ENCODE data around the gene MFF. TPM values are rescaled to one million over a fixed set of nuclear protein-coding genes. Genes with fewer than 3 reads are reported as not detected.

The MFF gene
- total RNA-seq, 5 donors from 2014 or later (not counting 1 experiment from before 2014, with no cell fraction given): 50.7 to 57.6 (median 54.0) TPM

- POLR2A ChIA-PET: interaction anchor here in 1 of 2 donors (0.7 kb wide), 1 partner anchor 9 kb away, joined by 3 read pairs; no protein-coding TSS in a partner anchor
Measured at GRCh38 chr2:227340106-227340505, 15.1 kb downstream of the MFF start.

GRCh38 chr2:227341553-227341952 lies 16.5 kb downstream of the MFF start:
- Mint-ChIP-seq H3K27ac (no peak overlapping the region), H3K4me3 (no peak overlapping the region), H3K9me3 (no peaks in the 10 kb centered on the region), H3K4me1 (peaks cover 0 to 2% (median 0%) of the 10 kb centered on the region in 3 donors), H3K27me3 (no peaks in the 10 kb centered on the region), H3K36me3 (peaks cover 32% of the 10 kb centered on the region)
- POLR2A ChIA-PET: interaction anchor here in 1 of 2 donors (0.5 kb wide), 1 partner anchor 523 kb away, joined by 6 read pairs; no protein-coding TSS in a partner anchor
- Histone ChIP-seq H3K4me1 (ENCODE audit: control insufficient read depth in 1 of 2, extremely low read depth in 1 of 2, insufficient read depth in 2 of 2, low read length in 2 of 2) (no peaks in the 10 kb centered on the region), H3K27ac (ENCODE audit: low read length) (no peak overlapping the region), H3K4me3 (ENCODE audit: control insufficient read depth in 1 of 2, extremely low read depth in 1 of 2, low read length in 1 of 2) (no peak overlapping the region), H3K36me3 (ENCODE audit: control insufficient read depth in 2 of 2, extremely low read depth in 1 of 2, insufficient read depth in 1 of 2, low read length in 1 of 2) (peaks cover 0 to 23% of the 10 kb centered on the region in 2 donors), H3K27me3 (replicated peaks in 1 of 2; ENCODE audit: control insufficient read depth in 2 of 2, extremely low read depth in 1 of 2, insufficient read depth in 2 of 2, low read length in 1 of 2) (no peaks in the 10 kb centered on the region), H3K9me3 (no peaks in the 10 kb centered on the region)
- CTCF ChIA-PET: interaction anchor here in 1 of 2 donors (0.6 to 1.3 kb wide), 2 partner anchors 14 to 123 kb away, joined by 3 read pairs; no protein-coding TSS in a partner anchor
- no peak for ATAC-seq (replicated peaks in 1 of 4)
- no peak for DNase-seq
- no CpG with 5 or more reads among the region's 2 CpGs for WGBS (ENCODE audit: insufficient coverage)

More at GRCh38 chr2:227340106-227340505, 15.1 kb downstream of the MFF start:
- no peaks in the 10 kb centered on the region for H3K9me3 ChIP-seq
- Mint-ChIP-seq H3K4me1 (peaks cover 0 to 2% (median 0%) of the 10 kb centered on the region in 3 donors), H3K4me3 (no peak overlapping the region), H3K9me3 (no peaks in the 10 kb centered on the region), H3K36me3 (peaks cover 39% of the 10 kb centered on the region), H3K27me3 (no peaks in the 10 kb centered on the region), H3K27ac (no peak overlapping the region)
- ATAC-seq (replicated peaks in 1 of 4): no peak
- peaks cover 0 to 34% of the 10 kb centered on the region in 2 donors for H3K36me3 ChIP-seq (ENCODE audit: control insufficient read depth in 2 of 2, extremely low read depth in 1 of 2, insufficient read depth in 1 of 2, low read length in 1 of 2)
- no peak overlapping the region for H3K4me3 ChIP-seq (ENCODE audit: control insufficient read depth in 1 of 2, extremely low read depth in 1 of 2, low read length in 1 of 2)
- no peak overlapping the region for H3K27ac ChIP-seq (ENCODE audit: low read length)
- no peaks in the 10 kb centered on the region for H3K4me1 ChIP-seq (ENCODE audit: control insufficient read depth in 1 of 2, extremely low read depth in 1 of 2, insufficient read depth in 2 of 2, low read length in 2 of 2)
- no CpG with 5 or more reads among the region's 6 CpGs for WGBS (ENCODE audit: insufficient coverage)
- H3K27me3 ChIP-seq (replicated peaks in 1 of 2; ENCODE audit: control insufficient read depth in 2 of 2, extremely low read depth in 1 of 2, insufficient read depth in 2 of 2, low read length in 1 of 2): no peaks in the 10 kb centered on the region
- DNase-seq: no peak
- CTCF ChIA-PET: interaction anchor here (0.6 kb wide), 2 partner anchors 8 to 149 kb away, joined by 3 to 4 read pairs; no protein-coding TSS in a partner anchor

GRCh38 chr2:227344231-227344630 lies 19.2 kb downstream of the MFF start:
- ChIA-PET POLR2A (no interaction called here), CTCF (interaction anchor here in 1 of 2 donors (0.7 kb wide), 1 partner anchor 72 kb away, joined by 3 read pairs; no protein-coding TSS in a partner anchor)
- no peaks in the 10 kb centered on the region for H3K9me3 Mint-ChIP-seq
- WGBS (ENCODE audit: insufficient coverage): no CpG with 5 or more reads among the region's 2 CpGs
- no peak overlapping the region for H3K27ac ChIP-seq (ENCODE audit: low read length)
- H3K4me1 ChIP-seq (ENCODE audit: control insufficient read depth in 1 of 2, extremely low read depth in 1 of 2, insufficient read depth in 2 of 2, low read length in 2 of 2): no peaks in the 10 kb centered on the region
- no peak overlapping the region for H3K27ac Mint-ChIP-seq
- H3K27me3 ChIP-seq (replicated peaks in 1 of 2; ENCODE audit: control insufficient read depth in 2 of 2, extremely low read depth in 1 of 2, insufficient read depth in 2 of 2, low read length in 1 of 2): no peaks in the 10 kb centered on the region
- H3K36me3 ChIP-seq (ENCODE audit: control insufficient read depth in 2 of 2, extremely low read depth in 1 of 2, insufficient read depth in 1 of 2, low read length in 1 of 2): peaks cover 0 to 25% of the 10 kb centered on the region in 2 donors
- H3K4me3 Mint-ChIP-seq: no peak overlapping the region
- no peak for ATAC-seq (replicated peaks in 1 of 4)
- no peaks in the 10 kb centered on the region for H3K27me3 Mint-ChIP-seq
- peaks cover 0 to under 1% (median 0%) of the 10 kb centered on the region in 3 donors for H3K4me1 Mint-ChIP-seq
- peaks cover 35% of the 10 kb centered on the region for H3K36me3 Mint-ChIP-seq
- no peak overlapping the region for H3K4me3 ChIP-seq (ENCODE audit: control insufficient read depth in 1 of 2, extremely low read depth in 1 of 2, low read length in 1 of 2)
- no peak for DNase-seq
- H3K9me3 ChIP-seq: no peaks in the 10 kb centered on the region

- Mint-ChIP-seq H3K27ac (no peak overlapping the region), H3K4me1 (no peaks in the 10 kb centered on the region), H3K27me3 (no peaks in the 10 kb centered on the region), H3K9me3 (no peaks in the 10 kb centered on the region), H3K4me3 (no peak overlapping the region), H3K36me3 (peaks cover 29% of the 10 kb centered on the region)
- CTCF ChIA-PET: no interaction called here
- H3K27ac ChIP-seq (ENCODE audit: low read length): no peak overlapping the region
- H3K9me3 ChIP-seq: no peaks in the 10 kb centered on the region
- POLR2A ChIA-PET: interaction anchor here in 1 of 2 donors (0.5 kb wide), 1 partner anchor 206 kb away, joined by 6 read pairs; no protein-coding TSS in a partner anchor
- H3K36me3 ChIP-seq (ENCODE audit: control insufficient read depth in 2 of 2, extremely low read depth in 1 of 2, insufficient read depth in 1 of 2, low read length in 1 of 2): peaks cover 0 to 19% of the 10 kb centered on the region in 2 donors
- H3K4me3 ChIP-seq (ENCODE audit: control insufficient read depth in 1 of 2, extremely low read depth in 1 of 2, low read length in 1 of 2): no peak overlapping the region
- DNase-seq: no peak
- H3K4me1 ChIP-seq (ENCODE audit: control insufficient read depth in 1 of 2, extremely low read depth in 1 of 2, insufficient read depth in 2 of 2, low read length in 2 of 2): no peaks in the 10 kb centered on the region
- ATAC-seq (replicated peaks in 1 of 4): no peak
- H3K27me3 ChIP-seq (replicated peaks in 1 of 2; ENCODE audit: control insufficient read depth in 2 of 2, extremely low read depth in 1 of 2, insufficient read depth in 2 of 2, low read length in 1 of 2): no peaks in the 10 kb centered on the region
- WGBS (ENCODE audit: insufficient coverage): 88% methylated on average over 4 of the region's 7 CpGs
Measured at GRCh38 chr2:227347117-227347516, 22.1 kb downstream of the MFF start.

- Mint-ChIP-seq H3K9me3 (no peaks in the 10 kb centered on the region), H3K36me3 (peaks cover 29% of the 10 kb centered on the region), H3K27ac (no peak overlapping the region), H3K27me3 (no peaks in the 10 kb centered on the region), H3K4me1 (no peaks in the 10 kb centered on the region), H3K4me3 (no peak overlapping the region)
- peaks cover 0 to 12% of the 10 kb centered on the region in 2 donors for H3K36me3 ChIP-seq (ENCODE audit: control insufficient read depth in 2 of 2, extremely low read depth in 1 of 2, insufficient read depth in 1 of 2, low read length in 1 of 2)
- no peak for DNase-seq
- no peaks in the 10 kb centered on the region for H3K4me1 ChIP-seq (ENCODE audit: control insufficient read depth in 1 of 2, extremely low read depth in 1 of 2, insufficient read depth in 2 of 2, low read length in 2 of 2)
- 100% methylated on average over 1 of the region's 2 CpGs for WGBS (ENCODE audit: insufficient coverage)
- H3K4me3 ChIP-seq (ENCODE audit: control insufficient read depth in 1 of 2, extremely low read depth in 1 of 2, low read length in 1 of 2): no peak overlapping the region
- ChIA-PET POLR2A (interaction anchor here in 1 of 2 donors (0.6 kb wide), 1 partner anchor 415 kb away, joined by 4 read pairs; no protein-coding TSS in a partner anchor), CTCF (interaction anchor here in 1 of 2 donors (0.6 kb wide), 1 partner anchor 8 kb away, joined by 3 read pairs; no protein-coding TSS in a partner anchor)
- H3K27ac ChIP-seq (ENCODE audit: low read length): no peak overlapping the region
- H3K9me3 ChIP-seq: no peaks in the 10 kb centered on the region
- no peak for ATAC-seq (replicated peaks in 1 of 4)
- H3K27me3 ChIP-seq (replicated peaks in 1 of 2; ENCODE audit: control insufficient read depth in 2 of 2, extremely low read depth in 1 of 2, insufficient read depth in 2 of 2, low read length in 1 of 2): no peaks in the 10 kb centered on the region
Measured at GRCh38 chr2:227348324-227348723, 23.3 kb downstream of the MFF start.

GRCh38 chr2:227349989-227350612 lies 25.1 kb downstream of the MFF start:
- ATAC-seq (replicated peaks in 1 of 4) (no peak), DNase-seq (no peak)
- H3K36me3 Mint-ChIP-seq: peaks cover 37% of the 10 kb centered on the region
- no peaks in the 10 kb centered on the region for H3K4me1 ChIP-seq (ENCODE audit: control insufficient read depth in 1 of 2, extremely low read depth in 1 of 2, insufficient read depth in 2 of 2, low read length in 2 of 2)
- peaks cover 0 to 9% of the 10 kb centered on the region in 2 donors for H3K36me3 ChIP-seq (ENCODE audit: control insufficient read depth in 2 of 2, extremely low read depth in 1 of 2, insufficient read depth in 1 of 2, low read length in 1 of 2)
- no peaks in the 10 kb centered on the region for H3K9me3 ChIP-seq
- no peak overlapping the region for H3K27ac Mint-ChIP-seq
- WGBS (ENCODE audit: insufficient coverage): no CpG with 5 or more reads among the region's 7 CpGs
- H3K27me3 ChIP-seq (replicated peaks in 1 of 2; ENCODE audit: control insufficient read depth in 2 of 2, extremely low read depth in 1 of 2, insufficient read depth in 2 of 2, low read length in 1 of 2): no peaks in the 10 kb centered on the region
- CTCF ChIA-PET: interaction anchor here (0.5 to 0.9 kb wide), 4 partner anchors 18 to 608 kb away, joined by 3 to 9 read pairs (median 3); no protein-coding TSS in a partner anchor
- no peaks in the 10 kb centered on the region for H3K9me3 Mint-ChIP-seq
- no peak overlapping the region for H3K4me3 Mint-ChIP-seq
- no peaks in the 10 kb centered on the region for H3K4me1 Mint-ChIP-seq
- POLR2A ChIA-PET: no interaction called here
- H3K27ac ChIP-seq (ENCODE audit: low read length): no peak overlapping the region
- no peaks in the 10 kb centered on the region for H3K27me3 Mint-ChIP-seq
- H3K4me3 ChIP-seq (ENCODE audit: control insufficient read depth in 1 of 2, extremely low read depth in 1 of 2, low read length in 1 of 2): no peak overlapping the region

Measured in T-cell (primary cell).